IMR-90 (cell line): ENCODE measurements around the gene IQCM. TPM values are rescaled to one million over a fixed set of nuclear protein-coding genes. Genes with fewer than 3 reads are reported as not detected.

Experiments used
- ATAC-seq: fragments of 200-7000 bp; cut with Tn5 transposase; 2 replicates; pipeline ENCODE4 v1.9.1; 2020; ENCODE audit warnings: low read depth, mild to moderate bottlenecking, moderate library complexity
- BruUV-seq: library from RNA; stranded (reverse); fragments of 400-500 nt; replicated peaks from 2 replicates; lab custom pipeline; 2021; lab: Mats Ljungman, UMichigan
- CTCF ChIA-PET: fragments of 300-600 bp; formaldehyde crosslinking; extraction: SDS; loops from one replicate; lab custom pipeline; 2021; ENCODE audit warnings: antibody characterized with exemption; lab: Yijun Ruan, JAX
- POLR2A ChIA-PET: fragments of 300-600 bp; sonication (Branson Sonifier 250); formaldehyde crosslinking; loops from one replicate; lab custom pipeline; 2022; ENCODE audit warnings: antibody characterized with exemption; ENCODE audit not compliant: unreplicated experiment; lab: Charles Lee
- DNase-seq: peaks from one replicate; pipeline ENCODE4 v3.0.0; 2013
- H2AFZ ChIP-seq: replicated peaks from 2 replicates; pipeline ENCODE3; 2013; ENCODE audit warnings: low read length, mild to moderate bottlenecking; ENCODE audit not compliant: poor library complexity
- H2AK5ac ChIP-seq: 2 replicates; pipeline ENCODE4 v1.6.1; 2013; ENCODE audit warnings: low read depth, low read length, inconsistent platforms
- H2AK9ac ChIP-seq: replicated peaks from 2 replicates; pipeline ENCODE3; 2013; ENCODE audit warnings: mild to moderate bottlenecking, low read depth, low read length, moderate library complexity; ENCODE audit not compliant: poor library complexity
- H2BK120ac ChIP-seq: 2 replicates; pipeline ENCODE4 v1.6.1; 2013; ENCODE audit warnings: low read depth, low read length, inconsistent platforms
- H2BK15ac ChIP-seq: 3 replicates; pipeline ENCODE4 v1.6.1; 2013; ENCODE audit warnings: low read depth, low read length, inconsistent platforms
- H2BK20ac ChIP-seq: 2 replicates; pipeline ENCODE4 v1.6.1; 2013; ENCODE audit warnings: low read depth, mild to moderate bottlenecking, inconsistent platforms, low read length, moderate library complexity
- H2BK5ac ChIP-seq: 2 replicates; pipeline ENCODE4 v1.6.1; 2013; ENCODE audit warnings: mild to moderate bottlenecking, low read depth, low read length, inconsistent platforms; ENCODE audit not compliant: poor library complexity, severe bottlenecking
- H3K14ac ChIP-seq: replicated peaks from 2 replicates; pipeline ENCODE4 v1.6.1; 2013; ENCODE audit warnings: low read depth, low read length, inconsistent platforms
- H3K18ac ChIP-seq: 2 replicates; pipeline ENCODE4 v1.6.1; 2013; ENCODE audit warnings: low read depth, low read length, control low read depth
- H3K23ac ChIP-seq: 2 replicates; pipeline ENCODE4 v1.6.1; 2013; ENCODE audit warnings: low read depth, low read length, inconsistent platforms
- H3K27ac ChIP-seq: 2 replicates; pipeline ENCODE4 v1.5.1; 2013; ENCODE audit warnings: mild to moderate bottlenecking, control low read depth, low read length; ENCODE audit not compliant: insufficient read depth
- H3K27me3 ChIP-seq: 2 replicates; pipeline ENCODE4 v1.6.1; 2013; ENCODE audit warnings: low read length; ENCODE audit not compliant: control insufficient read depth, insufficient read depth
- H3K36me3 ChIP-seq: 2 replicates; pipeline ENCODE4 v1.6.1; 2013; ENCODE audit warnings: low read length, mixed read lengths; ENCODE audit not compliant: control insufficient read depth, insufficient read depth
- H3K4ac ChIP-seq: 2 replicates; pipeline ENCODE4 v1.6.1; 2013; ENCODE audit warnings: low read depth, low read length, inconsistent platforms
- H3K4me1 ChIP-seq: 2 replicates; pipeline ENCODE4 v1.6.1; 2013; ENCODE audit warnings: low read length, mixed read lengths; ENCODE audit not compliant: control insufficient read depth, insufficient read depth
- H3K4me2 ChIP-seq: 2 replicates; pipeline ENCODE4 v1.6.1; 2013; ENCODE audit warnings: low read depth, mild to moderate bottlenecking, control low read depth, low read length, moderate library complexity
- H3K4me3 ChIP-seq: 2 replicates; pipeline ENCODE4 v1.5.1; 2013; ENCODE audit warnings: low read depth, mild to moderate bottlenecking, control low read depth, low read length, moderate library complexity; ENCODE audit not compliant: insufficient read depth
- H3K56ac ChIP-seq: 2 replicates; pipeline ENCODE4 v1.6.1; 2013; ENCODE audit warnings: low read length, inconsistent platforms; ENCODE audit not compliant: insufficient read depth; ENCODE audit errors: extremely low read depth
- H3K79me1 ChIP-seq, 2 experiments: 2 replicates each; pipeline ENCODE4 v1.6.1; 2013; ENCODE audit warnings: low read length in 2 of 2, inconsistent platforms in 1 of 2, low read depth in 1 of 2
- H3K9ac ChIP-seq: 2 replicates; pipeline ENCODE4 v1.6.1; 2013; ENCODE audit warnings: low read depth, low read length, control low read depth
- H3K9me1 ChIP-seq: 2 replicates; pipeline ENCODE4 v1.6.1; 2013; ENCODE audit warnings: low read length, inconsistent platforms; ENCODE audit not compliant: insufficient read depth
- H3K9me3 ChIP-seq: 2 replicates; pipeline ENCODE4 v1.6.1; 2013; ENCODE audit warnings: low read length; ENCODE audit not compliant: control insufficient read depth, insufficient read depth
- H4K20me1 ChIP-seq: 2 replicates; pipeline ENCODE4 v1.6.1; 2013; ENCODE audit warnings: low read length, inconsistent platforms; ENCODE audit not compliant: insufficient read depth
- H4K5ac ChIP-seq: 2 replicates; pipeline ENCODE4 v1.6.1; 2013; ENCODE audit warnings: mild to moderate bottlenecking, low read depth, low read length, control low read depth
- H4K8ac ChIP-seq, 2 experiments: 2 replicates each; pipeline ENCODE4 v1.6.1; 2013; ENCODE audit warnings: low read depth in 2 of 2, low read length in 2 of 2, control low read depth in 1 of 2, inconsistent platforms in 1 of 2
- H4K91ac ChIP-seq: 2 replicates; pipeline ENCODE4 v1.6.1; 2013; ENCODE audit warnings: low read depth, low read length, inconsistent platforms; ENCODE audit not compliant: insufficient read depth
- CEBPB ChIP-seq: IDR thresholded peaks from 2 replicates; pipeline ENCODE4 v1.6.1; 2012; ENCODE audit warnings: low read depth, low read length, improper control_type of control experiment
- ELK1 ChIP-seq: fragments of 150-350 bp; IDR thresholded peaks from 2 replicates; pipeline ENCODE4 v1.6.1; 2016; ENCODE audit warnings: low read depth, mild to moderate bottlenecking, low read length, moderate library complexity, borderline replicate concordance
- FOS ChIP-seq: fragments of 150-350 bp; IDR thresholded peaks from 2 replicates; pipeline ENCODE4 v1.6.1; 2016; ENCODE audit warnings: low read depth, low read length
- MAFK ChIP-seq: IDR thresholded peaks from 2 replicates; pipeline ENCODE4 v1.6.1; 2012; ENCODE audit warnings: low read depth, low read length, improper control_type of control experiment
- MAZ ChIP-seq: IDR thresholded peaks from 2 replicates; pipeline ENCODE4 v1.6.1; 2012; ENCODE audit warnings: low read depth, mild to moderate bottlenecking, low read length, improper control_type of control experiment, moderate library complexity, borderline replicate concordance
- NFE2L2 ChIP-seq: fragments of 150-350 bp; IDR thresholded peaks from 2 replicates; pipeline ENCODE4 v1.6.1; 2016; ENCODE audit warnings: low read depth, mild to moderate bottlenecking, low read length
- POLR2A ChIP-seq: IDR thresholded peaks from 2 replicates; pipeline ENCODE4 v1.6.1; 2012; ENCODE audit warnings: mild to moderate bottlenecking, low read depth, low read length
- RAD21 ChIP-seq: IDR thresholded peaks from 2 replicates; pipeline ENCODE4 v1.6.1; 2012; ENCODE audit warnings: low read length, improper control_type of control experiment
- RCOR1 ChIP-seq: IDR thresholded peaks from 2 replicates; pipeline ENCODE4 v1.6.1; 2012; ENCODE audit warnings: mild to moderate bottlenecking, low read length, improper control_type of control experiment; ENCODE audit not compliant: insufficient replicate concordance
- RFX5 ChIP-seq: IDR thresholded peaks from 2 replicates; pipeline ENCODE4 v1.8.0; 2012; ENCODE audit warnings: low read depth, mild to moderate bottlenecking, low read length, moderate library complexity
- SMC3 ChIP-seq: fragments of 150-350 bp; IDR thresholded peaks from 2 replicates; pipeline ENCODE4 v1.6.1; 2016; ENCODE audit warnings: low read depth, mild to moderate bottlenecking, antibody characterized with exemption, low read length, moderate library complexity
- WGBS, 2 experiments: methylation state at CpG; one replicate each; pipeline versions ENCODE4 v1.1.5 to v1.1.7; 2013; ENCODE audit warnings: missing lambda C conversion rate in 2 of 2; ENCODE audit not compliant: insufficient read length in 1 of 2; ENCODE audit errors: extremely low coverage in 2 of 2; 5-methylcytosine and 5-hydroxymethylcytosine counted together
- dilution Hi-C: fragments of 300-500 bp; cut with HindIII; formaldehyde crosslinking; loops from one replicate; pipeline ENCODE4 v1.14.3; 2018; ENCODE audit warnings: low sequenced_read_pairs; ENCODE audit not compliant: unreplicated experiment
- in situ Hi-C: fragments of 300-500 bp; cut with MboI; formaldehyde crosslinking; loops from 3 replicates; pipeline ENCODE4 v1.14.3; 2019; ENCODE audit warnings: low sequenced_read_pairs, inconsistent platforms, mixed read lengths
- intact Hi-C: fragments of 100-400 bp; cut with micrococcal nuclease; formaldehyde crosslinking; loops from 2 replicates; pipeline ENCODE4 v1.10.0; 2022
- polyA plus RNA-seq, 3 experiments: library from polyadenylated mRNA; depleted of rRNA; stranded (reverse); fragments of >200 nt; gene quantifications; 2 replicates each; pipeline ENCODE4 v1.2.3, GENCODE V29; 2012; ENCODE audit warnings: low replicate concordance in 1 of 3
- total RNA-seq: library from RNA; depleted of rRNA; stranded (reverse); fragments of >200 nt; gene quantifications from 2 replicates; pipeline ENCODE4 v1.2.3, GENCODE V29; 2012

Gene IQCM
- total and polyA plus RNA-seq, 2 of the 4 experiments (the other 2 are of a cell fraction), result not detected

- Histone ChIP-seq H3K36me3 (no peaks in the 10 kb centered on the region), H3K4me3 (no peak overlapping the region), H2AFZ (no peak overlapping the region), H4K91ac (no peak overlapping the region), H4K8ac (no peak overlapping the region), H3K23ac (no peak overlapping the region), H2BK20ac (no peak overlapping the region), H2BK15ac (no peak overlapping the region), H2BK120ac (no peak overlapping the region), H3K14ac (no peak overlapping the region), H3K9me1 (no peaks in the 10 kb centered on the region), H3K27me3 (no peaks in the 10 kb centered on the region), H2BK5ac (no peak overlapping the region), H3K18ac (no peak overlapping the region), H3K4ac (no peak overlapping the region), H4K20me1 (no peaks in the 10 kb centered on the region), H3K9me3 (no peaks in the 10 kb centered on the region), H4K5ac (no peak overlapping the region), H2AK9ac (no peak overlapping the region), H3K4me2 (no peak overlapping the region), H3K4me1 (no peaks in the 10 kb centered on the region), H2AK5ac (no peak overlapping the region), H3K27ac (no peak overlapping the region), H3K9ac (no peak overlapping the region), H3K56ac (no peak overlapping the region), H3K79me1 (no peaks in the 10 kb centered on the region)
- dilution Hi-C loops (no loop called here), in situ Hi-C loops (no loop called here), intact Hi-C loops (no loop called here)
- WGBS, 2 experiments, result no CpG with 5 or more reads among the region's 1 CpG
- ATAC-seq (no peak), DNase-seq (no peak)
- CTCF ChIA-PET, result no interaction called here
- BruUV-seq, result no TSS peak
- POLR2A ChIA-PET, result no interaction called here
- TF ChIP-seq MAFK (no peak), RCOR1 (no peak), RFX5 (no peak), FOS (no peak), ELK1 (no peak), NFE2L2 (no peak), SMC3 (no peak), CEBPB (no peak), MAZ (no peak), POLR2A (no peak), RAD21 (no peak)
Measured at GRCh38 chr4:149322203-149322602, 493.4 kb downstream of the IQCM start.
